ENCODE results near the gene PLA2G4B. TPM values are rescaled to one million over a fixed set of nuclear protein-coding genes. Genes with fewer than 3 reads are reported as not detected.

The PLA2G4B gene
- polyA plus RNA-seq, 1 donor (not counting 4 experiments of a cell fraction or from before 2014, with no cell fraction given) = 8.6 TPM

DNA sequence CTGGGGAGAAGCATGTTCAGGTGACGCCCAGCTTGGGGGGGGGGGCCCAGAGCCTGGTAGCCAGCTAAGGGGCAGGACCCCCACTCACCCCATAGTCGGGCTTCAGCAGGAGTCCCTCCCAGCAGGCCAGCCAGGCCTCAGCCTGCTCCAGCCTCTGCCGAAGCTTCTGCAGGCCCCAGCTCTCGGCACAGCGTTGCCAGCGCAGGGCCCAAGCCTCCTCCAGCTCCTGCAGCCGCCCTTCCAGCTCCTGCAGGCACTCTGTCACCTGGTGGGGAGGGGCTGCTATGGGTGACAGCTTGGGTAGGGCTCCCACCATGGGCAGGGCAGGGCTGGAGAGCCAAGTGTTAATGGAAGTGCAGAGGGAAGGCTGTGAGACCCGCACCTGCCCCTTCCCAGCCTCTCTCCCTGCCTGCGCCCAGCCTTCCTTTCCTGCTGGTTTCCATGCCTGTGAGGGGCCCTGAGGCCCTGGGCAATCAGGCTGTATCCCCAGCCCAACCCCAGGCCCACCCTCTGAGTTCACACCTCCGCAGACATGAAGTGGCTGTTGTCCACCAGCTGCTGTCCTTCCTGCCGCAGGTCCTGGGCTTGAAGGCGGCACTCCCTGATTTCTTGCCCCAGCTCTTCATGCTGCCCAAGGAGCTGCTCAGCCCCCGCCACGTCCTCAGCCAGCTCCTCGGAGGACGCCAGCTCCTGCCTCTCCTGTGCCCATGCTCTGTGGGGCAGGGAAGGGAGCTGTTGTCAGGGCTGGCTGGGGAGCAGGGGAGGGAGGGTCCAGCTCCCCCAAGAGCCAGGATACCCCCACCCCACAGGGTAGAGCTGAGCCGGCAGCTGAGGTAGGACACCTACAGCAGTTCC lies 14.3 kb downstream of the PLA2G4B start:
- Histone ChIP-seq H3K27ac (ENCODE audit: control insufficient read depth, insufficient read depth, low read length) (no peak overlapping the region), H3K9ac (ENCODE audit: control insufficient read depth, extremely low read depth, insufficient read depth, low read length) (no peak overlapping the region), H4K20me1 (ENCODE audit: control insufficient read depth, extremely low read depth, insufficient read depth, low read length) (no peaks in the 10 kb centered on the region), H3K4me1 (ENCODE audit: control insufficient read depth, extremely low read depth, insufficient read depth, low read length) (peaks cover 22% of the 10 kb centered on the region), H3K9me3 (ENCODE audit: control insufficient read depth, low read depth, low read length) (no peaks in the 10 kb centered on the region), H3K4me3 (ENCODE audit: control insufficient read depth in 2 of 3, extremely low read depth in 1 of 3, insufficient read depth in 2 of 3, low read depth in 1 of 3, low read length in 3 of 3) (no peak overlapping the region), H3K27me3 (ENCODE audit: control insufficient read depth, extremely low read depth, insufficient read depth, low read length) (peaks cover 16% of the 10 kb centered on the region), H3K4me2 (ENCODE audit: control insufficient read depth, extremely low read depth, insufficient read depth, low read depth, low read length) (no peak overlapping the region), H3K79me2 (ENCODE audit: control insufficient read depth, insufficient read depth, low read length) (no peaks in the 10 kb centered on the region), H3K36me3 (ENCODE audit: control insufficient read depth in 2 of 2, extremely low read depth in 1 of 2, insufficient read depth in 2 of 2, low read length in 2 of 2) (peaks cover 2 to 4% of the 10 kb centered on the region in 2 experiments), H3K9me1 (ENCODE audit: control insufficient read depth, extremely low read depth, insufficient read depth, low read length) (no peaks in the 10 kb centered on the region), H2AFZ (ENCODE audit: control insufficient read depth, low read length) (no peak overlapping the region)
- DNase-seq (ENCODE audit: low read depth, low spot score) (no peak), FAIRE-seq (no peak)
- dilution Hi-C loops (cut with MboI; ENCODE audit: extremely low pct_ligation_motif_present, low sequenced_read_pairs) = no loop called here
- TF ChIP-seq EZH2 (IDR thresholded peaks at IDR 0.05; ENCODE audit: low read length) = no peak
- TF ChIP-seq, protein P1, sequence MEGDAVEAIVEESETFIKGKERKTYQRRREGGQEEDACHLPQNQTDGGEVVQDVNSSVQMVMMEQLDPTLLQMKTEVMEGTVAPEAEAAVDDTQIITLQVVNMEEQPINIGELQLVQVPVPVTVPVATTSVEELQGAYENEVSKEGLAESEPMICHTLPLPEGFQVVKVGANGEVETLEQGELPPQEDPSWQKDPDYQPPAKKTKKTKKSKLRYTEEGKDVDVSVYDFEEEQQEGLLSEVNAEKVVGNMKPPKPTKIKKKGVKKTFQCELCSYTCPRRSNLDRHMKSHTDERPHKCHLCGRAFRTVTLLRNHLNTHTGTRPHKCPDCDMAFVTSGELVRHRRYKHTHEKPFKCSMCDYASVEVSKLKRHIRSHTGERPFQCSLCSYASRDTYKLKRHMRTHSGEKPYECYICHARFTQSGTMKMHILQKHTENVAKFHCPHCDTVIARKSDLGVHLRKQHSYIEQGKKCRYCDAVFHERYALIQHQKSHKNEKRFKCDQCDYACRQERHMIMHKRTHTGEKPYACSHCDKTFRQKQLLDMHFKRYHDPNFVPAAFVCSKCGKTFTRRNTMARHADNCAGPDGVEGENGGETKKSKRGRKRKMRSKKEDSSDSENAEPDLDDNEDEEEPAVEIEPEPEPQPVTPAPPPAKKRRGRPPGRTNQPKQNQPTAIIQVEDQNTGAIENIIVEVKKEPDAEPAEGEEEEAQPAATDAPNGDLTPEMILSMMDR (optimal IDR thresholded peaks at IDR 0.05 in 1 of 3, IDR thresholded peaks at IDR 0.05 in 1 of 3, conservative IDR thresholded peaks at IDR 0.05 in 1 of 3; ENCODE audit: extremely low read depth in 1 of 3, insufficient read depth in 2 of 3, low read length in 3 of 3) = no peak

DNA sequence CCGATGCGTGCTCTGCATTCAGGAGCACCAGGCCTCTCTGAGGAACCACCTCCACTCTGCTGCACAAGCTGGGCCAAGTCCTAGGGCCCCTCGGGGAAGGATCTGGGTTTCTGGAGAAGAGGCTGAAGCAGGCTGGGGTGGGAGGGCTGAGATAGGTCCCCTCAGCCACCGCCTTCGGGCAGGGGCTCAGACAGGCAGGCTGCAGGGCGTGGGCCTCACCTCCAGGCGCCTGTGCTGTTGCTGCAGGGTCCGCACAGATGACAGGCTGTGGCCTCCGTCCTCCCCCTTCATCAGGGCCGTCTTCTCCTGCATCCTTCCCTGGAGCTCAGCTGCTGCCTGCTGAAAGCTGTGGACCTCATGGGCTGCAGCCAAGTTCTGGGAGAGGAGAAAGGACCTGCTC lies 15.2 kb downstream of the PLA2G4B start:
- no peak overlapping the region for H3K4me2 ChIP-seq (ENCODE audit: control insufficient read depth, extremely low read depth, insufficient read depth, low read depth, low read length)
- H2AFZ ChIP-seq (ENCODE audit: control insufficient read depth, low read length) = no peak overlapping the region
- no peak overlapping the region for H3K9ac ChIP-seq (ENCODE audit: control insufficient read depth, extremely low read depth, insufficient read depth, low read length)
- no peaks in the 10 kb centered on the region for H3K9me3 ChIP-seq (ENCODE audit: control insufficient read depth, low read depth, low read length)
- no peaks in the 10 kb centered on the region for H3K36me3 ChIP-seq (ENCODE audit: control insufficient read depth in 2 of 2, extremely low read depth in 1 of 2, insufficient read depth in 2 of 2, low read length in 2 of 2)
- H3K4me3 ChIP-seq (ENCODE audit: control insufficient read depth in 2 of 3, extremely low read depth in 1 of 3, insufficient read depth in 2 of 3, low read depth in 1 of 3, low read length in 3 of 3) = no peak overlapping the region
- H4K20me1 ChIP-seq (ENCODE audit: control insufficient read depth, extremely low read depth, insufficient read depth, low read length) = no peaks in the 10 kb centered on the region
- no peak for DNase-seq (ENCODE audit: low read depth, low spot score)
- peaks cover 16% of the 10 kb centered on the region for H3K27me3 ChIP-seq (ENCODE audit: control insufficient read depth, extremely low read depth, insufficient read depth, low read length)
- H3K79me2 ChIP-seq (ENCODE audit: control insufficient read depth, insufficient read depth, low read length) = no peaks in the 10 kb centered on the region
- no peak overlapping the region for H3K27ac ChIP-seq (ENCODE audit: control insufficient read depth, insufficient read depth, low read length)
- no peak for TF ChIP-seq EZH2 (IDR thresholded peaks at IDR 0.05; ENCODE audit: low read length)
- TF ChIP-seq, protein P1 (optimal IDR thresholded peaks at IDR 0.05 in 1 of 3, IDR thresholded peaks at IDR 0.05 in 1 of 3, conservative IDR thresholded peaks at IDR 0.05 in 1 of 3; ENCODE audit: extremely low read depth in 1 of 3, insufficient read depth in 2 of 3, low read length in 3 of 3) = no peak
- no peaks in the 10 kb centered on the region for H3K9me1 ChIP-seq (ENCODE audit: control insufficient read depth, extremely low read depth, insufficient read depth, low read length)
- peaks cover 17% of the 10 kb centered on the region for H3K4me1 ChIP-seq (ENCODE audit: control insufficient read depth, extremely low read depth, insufficient read depth, low read length)
- FAIRE-seq = no peak
- dilution Hi-C loops (cut with MboI; ENCODE audit: extremely low pct_ligation_motif_present, low sequenced_read_pairs) = no loop called here

All from keratinocyte (primary cell).